Tibial nerve (tissue), 4 donors: ENCODE data around the gene KLHL42. TPM values are rescaled to one million over a fixed set of nuclear protein-coding genes. Genes with fewer than 3 reads are reported as not detected.

Experiments used
- DNase-seq, 2 donors: peaks; one replicate each; pipeline ENCODE4 v3.0.0-alpha.2; 2019; ENCODE audit warnings: low spot score in 2 of 2
- H3K27ac ChIP-seq, 4 donors: fragments of 200-600 bp; sonication (generic) in 3 of 4; one replicate each; pipeline ENCODE4 v1.5.1; 2017 to 2019; ENCODE audit warnings: mild to moderate bottlenecking in 1 of 4
- H3K27me3 ChIP-seq, 2 donors: fragments of 200-600 bp; sonication (generic) in 1 of 2; one replicate each; pipeline versions ENCODE4 v1.5.1 to v1.6.0; 2017 to 2019
- H3K36me3 ChIP-seq, 3 donors: fragments of 200-600 bp; sonication (generic); one replicate each; pipeline ENCODE4 v1.5.1; 2018 to 2019
- H3K4me1 ChIP-seq, 4 donors: fragments of 200-600 bp; sonication (generic) in 3 of 4; one replicate each; pipeline ENCODE4 v1.5.1; 2017 to 2019
- H3K4me3 ChIP-seq, 4 donors: fragments of 200-600 bp; sonication (generic) in 3 of 4; one replicate each; pipeline ENCODE4 v1.5.1; 2017 to 2019; ENCODE audit warnings: mild to moderate bottlenecking in 1 of 4, moderate library complexity in 1 of 4
- H3K9me3 ChIP-seq, 4 donors: fragments of 200-600 bp; sonication (generic) in 3 of 4; one replicate each; pipeline ENCODE4 v1.5.1; 2017 to 2019
- CTCF ChIP-seq, 5 experiments: fragments of 200-600 bp in 3 of 5; fragments of 450-650 bp in 2 of 5; sonication (generic) in 3 of 5; IDR thresholded peaks; one replicate each; pipeline ENCODE4 v1.5.1; 2016 to 2019; ENCODE audit warnings: antibody characterized with exemption in 5 of 5, mild to moderate bottlenecking in 3 of 5, moderate library complexity in 2 of 5
- EP300 ChIP-seq, 2 donors: sonication (generic); formaldehyde crosslinking; IDR thresholded peaks; one replicate each; pipeline ENCODE4 v1.6.1; 2017; ENCODE audit warnings: antibody characterized with exemption in 2 of 2, mild to moderate bottlenecking in 1 of 2
- POLR2A ChIP-seq, 2 donors: fragments of 450-650 bp; IDR thresholded peaks; one replicate each; pipeline ENCODE4 v1.6.1; 2017; ENCODE audit warnings: antibody characterized with exemption in 2 of 2, mild to moderate bottlenecking in 2 of 2, moderate library complexity in 2 of 2
- WGBS, 2 donors: methylation state at CpG; one replicate each; pipeline ENCODE4 v1.1.5; 2018; 5-methylcytosine and 5-hydroxymethylcytosine counted together
- total RNA-seq, 4 donors: library from RNA; depleted of rRNA; stranded (reverse); fragments of >200 nt; gene quantifications; one replicate each; pipeline ENCODE4 v1.1.0, GENCODE V29; 2016

KLHL42 gene
- total RNA-seq, 4 donors from 2014 or later, result 35.2 to 49.2 (median 42.2) TPM

DNA sequence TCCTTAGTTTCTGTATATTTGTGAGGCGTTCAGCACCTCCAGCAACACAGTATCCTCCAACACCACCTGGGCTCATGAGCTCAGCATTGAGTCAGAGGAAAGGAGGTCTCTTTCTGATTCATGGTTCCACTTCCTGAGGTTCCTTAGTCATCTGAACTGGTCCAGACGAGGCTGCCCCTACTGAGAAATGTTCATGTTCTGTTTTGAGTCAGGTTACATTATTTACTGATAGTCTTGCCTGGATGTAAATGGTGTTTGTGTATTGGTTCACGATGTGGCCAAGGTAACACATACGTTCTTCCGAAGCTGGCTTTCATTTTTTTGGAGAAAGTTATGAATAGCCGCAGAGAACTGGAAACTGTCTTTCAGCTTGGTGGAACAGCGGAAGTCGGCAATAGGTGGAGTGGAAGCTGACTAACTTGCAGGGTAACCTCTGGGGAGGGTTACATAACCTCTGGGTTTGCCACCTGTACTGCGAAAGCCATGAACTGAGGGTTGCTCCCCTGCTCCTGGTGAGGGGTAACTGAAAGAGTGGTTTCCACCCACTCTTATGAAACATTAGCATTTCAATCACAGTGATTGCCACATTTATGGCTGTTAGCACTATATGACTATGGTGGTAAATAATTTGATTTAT, 42.2 kb downstream of the KLHL42 start:
- TF ChIP-seq EP300 (IDR thresholded peaks at IDR 0.05), result no peak
- no peak for TF ChIP-seq CTCF (IDR thresholded peaks at IDR 0.05)
- no peak for TF ChIP-seq POLR2A (IDR thresholded peaks at IDR 0.05)
- WGBS, 2 donors, result 85 to 89% methylated on average over 9 of the region's 9 CpGs
- H3K36me3 ChIP-seq, result no peaks in the 10 kb centered on the region
- H3K27me3 ChIP-seq, result no peaks in the 10 kb centered on the region
- no peaks in the 10 kb centered on the region for H3K9me3 ChIP-seq
- no peak for DNase-seq
- H3K4me3 ChIP-seq, result no peak overlapping the region
- H3K27ac ChIP-seq, result no peak overlapping the region
- peaks cover 0 to 10% (median 3%) of the 10 kb centered on the region in 4 donors for H3K4me1 ChIP-seq

- no peaks in the 10 kb centered on the region for H3K27me3 ChIP-seq
- DNase-seq, result no peak
- no peaks in the 10 kb centered on the region for H3K36me3 ChIP-seq
- H3K9me3 ChIP-seq, result no peaks in the 10 kb centered on the region
- H3K27ac ChIP-seq, result no peak overlapping the region
- no peak overlapping the region for H3K4me3 ChIP-seq
- WGBS, 2 donors, result 91 to 94% methylated on average over 5 of the region's 5 CpGs
- no peak for TF ChIP-seq CTCF (IDR thresholded peaks at IDR 0.05)
- no peak for TF ChIP-seq POLR2A (IDR thresholded peaks at IDR 0.05)
- no peak for TF ChIP-seq EP300 (IDR thresholded peaks at IDR 0.05)
- H3K4me1 ChIP-seq, result peaks cover 0 to 10% (median 3%) of the 10 kb centered on the region in 4 donors
Measured at GRCh38 chr12:27823038-27823437, 43.0 kb downstream of the KLHL42 start.

GRCh38 chr12:27824126-27824842, 44.3 kb downstream of the KLHL42 start:
- Histone ChIP-seq H3K27me3 (no peaks in the 10 kb centered on the region), H3K4me1 (peaks cover 0 to 10% (median 3%) of the 10 kb centered on the region in 4 donors), H3K9me3 (no peaks in the 10 kb centered on the region), H3K36me3 (no peaks in the 10 kb centered on the region), H3K4me3 (no peak overlapping the region), H3K27ac (no peak overlapping the region)
- no peak for TF ChIP-seq POLR2A (IDR thresholded peaks at IDR 0.05)
- TF ChIP-seq EP300 (IDR thresholded peaks at IDR 0.05), result no peak
- TF ChIP-seq CTCF (IDR thresholded peaks at IDR 0.05), result no peak
- 69 to 71% methylated on average over 12 of the region's 12 CpGs for WGBS, 2 donors
- no peak for DNase-seq

DNA sequence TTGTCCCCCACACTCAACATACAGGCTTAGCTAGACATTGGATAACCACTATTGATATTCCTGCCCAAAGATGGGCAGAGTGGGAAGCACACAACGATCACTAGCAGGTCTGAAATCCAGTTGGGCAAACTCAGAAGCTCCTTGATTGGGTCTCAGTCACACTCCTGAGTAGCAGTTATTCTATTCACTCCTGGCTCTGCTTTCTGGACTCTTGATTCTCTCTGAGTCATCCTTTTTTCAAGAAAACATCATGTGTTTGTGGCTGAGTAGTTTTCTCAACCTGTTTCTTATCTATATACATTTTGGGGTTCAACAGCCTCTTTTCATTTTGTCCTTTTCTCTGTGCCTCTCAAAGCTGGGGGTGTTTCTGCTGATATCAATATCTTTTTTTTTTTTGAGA, 46.0 kb downstream of the KLHL42 start:
- H3K4me3 ChIP-seq, result no peak overlapping the region
- no peak overlapping the region for H3K27ac ChIP-seq
- no peaks in the 10 kb centered on the region for H3K9me3 ChIP-seq
- TF ChIP-seq POLR2A (IDR thresholded peaks at IDR 0.05) (no peak), EP300 (IDR thresholded peaks at IDR 0.05) (no peak), CTCF (IDR thresholded peaks at IDR 0.05) (no peak)
- WGBS, 2 donors, result 81 to 86% methylated on average over 1 of the region's 1 CpG
- DNase-seq, result no peak
- H3K4me1 ChIP-seq, result peaks cover 0 to 7% (median 3%) of the 10 kb centered on the region in 4 donors
- no peaks in the 10 kb centered on the region for H3K36me3 ChIP-seq
- H3K27me3 ChIP-seq, result no peaks in the 10 kb centered on the region

GRCh38 chr12:27828196-27828595, 48.2 kb downstream of the KLHL42 start:
- DNase-seq, result no peak
- no peak overlapping the region for H3K4me3 ChIP-seq
- no peaks in the 10 kb centered on the region for H3K9me3 ChIP-seq
- no peak for TF ChIP-seq EP300 (IDR thresholded peaks at IDR 0.05)
- TF ChIP-seq POLR2A (IDR thresholded peaks at IDR 0.05), result no peak
- no peak for TF ChIP-seq CTCF (IDR thresholded peaks at IDR 0.05)
- H3K27ac ChIP-seq, result no peak overlapping the region
- 66 to 72% methylated on average over 3 of the region's 3 CpGs for WGBS, 2 donors
- no peaks in the 10 kb centered on the region for H3K36me3 ChIP-seq
- H3K27me3 ChIP-seq, result no peaks in the 10 kb centered on the region
- H3K4me1 ChIP-seq, result no peaks in the 10 kb centered on the region
